NCI-H2029 (cell line): ENCODE results near the gene XYLT2.

Source experiments
- DNase-seq: peaks from one replicate; lab custom pipeline; 2025; lab: John Stamatoyannopoulos, UW

XYLT2 gene

GRCh38 chr17:50348522-50349242 is 2.8 kb downstream of the XYLT2 start:
- DNase-seq: no peak

DNA sequence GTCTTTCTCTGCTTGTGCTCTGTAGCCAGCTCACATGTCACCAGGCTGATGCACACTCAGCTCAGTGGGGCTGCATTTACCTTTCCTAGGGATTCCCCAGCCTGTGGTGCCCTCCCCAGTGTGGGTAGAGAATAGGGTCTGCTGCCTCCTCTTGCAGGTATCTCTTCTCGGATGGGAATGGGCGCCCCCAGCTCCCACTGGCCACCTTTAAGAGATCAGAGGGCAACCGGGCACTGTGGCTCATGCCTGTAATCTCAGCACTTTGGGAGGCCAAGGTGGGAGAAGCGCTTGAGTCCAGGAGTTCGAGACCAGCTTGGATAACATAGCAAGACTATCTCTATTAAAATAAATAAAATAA is 3.3 kb downstream of the XYLT2 start:
- no peak for DNase-seq

- no peak for DNase-seq
Measured at GRCh38 chr17:50350733-50351132, 4.8 kb downstream of the XYLT2 start.

DNA sequence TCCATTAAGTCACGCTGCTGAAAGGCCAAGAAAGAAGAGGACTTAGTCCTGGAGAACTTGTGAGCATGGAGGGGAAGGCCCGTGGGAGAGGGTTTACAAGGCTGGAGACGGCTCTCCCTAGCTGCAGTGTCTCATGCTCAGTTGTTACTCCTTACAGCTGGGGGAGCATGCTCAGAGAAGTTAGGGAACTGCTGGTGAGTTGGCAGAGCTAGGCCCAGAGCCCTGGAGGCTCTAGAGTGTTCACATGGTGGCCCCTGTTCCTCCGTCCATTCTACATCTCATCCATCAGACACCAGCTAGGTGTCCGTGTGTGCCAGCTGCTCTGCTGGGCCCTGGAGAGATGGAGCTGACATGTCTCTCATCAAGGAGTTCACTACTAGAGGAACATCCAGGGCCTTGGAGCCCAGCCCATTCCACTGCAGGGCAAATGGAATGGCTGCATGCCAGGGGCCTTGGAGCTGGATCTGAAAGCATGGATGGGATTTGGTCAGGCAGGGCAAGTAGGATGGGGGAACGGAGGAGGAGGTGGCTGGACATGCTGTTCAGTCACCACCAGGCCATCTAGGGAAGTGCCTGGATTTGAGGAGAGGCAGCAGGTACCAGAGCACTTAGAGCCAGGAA is 6.3 kb downstream of the XYLT2 start:
- DNase-seq: no peak

DNA sequence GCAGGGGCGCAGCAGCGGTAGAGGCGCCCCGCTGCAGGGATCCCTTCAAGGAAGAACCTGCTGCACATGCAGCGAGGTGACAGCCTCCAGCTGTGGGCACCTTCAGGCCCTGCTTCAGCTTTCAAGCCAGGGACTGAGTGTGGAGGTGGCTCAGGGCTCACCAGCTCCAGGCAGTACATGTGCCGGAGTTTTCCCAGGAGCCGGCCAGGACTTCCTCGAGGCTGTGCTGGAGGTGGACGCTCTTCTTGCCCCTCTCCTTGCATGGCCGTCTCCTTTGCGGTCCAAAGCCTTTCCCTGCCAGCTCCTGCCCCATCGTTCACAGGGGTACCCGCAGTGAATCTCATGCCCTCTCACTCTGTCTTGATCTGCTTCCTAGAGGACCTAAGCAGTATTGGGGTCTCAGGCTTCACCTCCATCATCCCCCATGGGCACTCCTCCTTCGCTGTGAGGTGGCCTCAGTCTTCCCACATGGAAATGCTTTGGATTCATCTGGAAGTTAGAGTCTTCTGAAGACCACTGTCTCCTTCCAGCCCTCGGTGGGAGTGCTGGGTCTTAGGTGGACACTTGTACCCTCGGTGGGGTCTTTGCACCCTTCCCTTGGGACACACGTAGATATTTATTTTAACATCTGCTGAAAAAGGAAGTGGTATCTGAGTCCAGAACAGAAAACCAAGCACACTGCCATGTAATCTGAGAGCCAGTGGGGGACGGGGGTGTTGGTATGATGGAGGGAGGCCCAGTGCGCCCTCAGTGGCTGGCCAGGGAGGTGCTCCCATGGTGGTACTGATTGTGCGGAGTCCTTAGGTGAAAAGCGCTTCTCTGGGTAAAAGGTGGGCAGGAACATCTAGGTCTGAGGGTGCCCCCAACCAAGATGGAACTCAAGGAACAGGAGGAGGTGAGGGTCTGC is 7.0 kb downstream of the XYLT2 start:
- DNase-seq: no peak

DNA sequence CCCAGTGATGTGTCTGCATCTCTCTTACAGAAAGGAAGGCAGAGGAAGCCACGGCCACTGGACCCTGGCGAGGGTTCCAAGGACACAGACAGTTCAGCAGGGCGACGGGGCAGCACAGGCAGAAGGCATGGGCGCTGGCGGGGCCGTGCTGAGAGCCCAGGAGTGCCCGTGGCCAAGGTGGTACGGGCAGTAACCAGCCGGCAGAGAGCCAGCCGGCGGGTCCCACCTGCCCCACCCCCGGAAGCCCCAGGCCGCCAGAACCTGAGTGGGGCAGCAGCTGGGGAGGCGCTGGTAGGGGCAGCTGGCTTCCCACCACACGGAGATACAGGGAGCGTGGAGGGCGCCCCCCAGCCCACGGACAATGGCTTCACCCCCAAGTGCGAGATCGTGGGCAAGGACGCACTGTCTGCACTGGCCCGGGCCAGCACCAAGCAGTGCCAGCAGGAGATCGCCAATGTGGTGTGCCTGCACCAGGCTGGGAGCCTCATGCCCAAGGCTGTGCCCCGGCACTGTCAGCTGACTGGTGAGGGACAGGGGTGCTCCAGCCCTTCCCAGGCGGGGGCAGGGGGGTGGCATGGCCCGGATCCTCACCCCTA is 7.8 kb downstream of the XYLT2 start:
- no peak for DNase-seq

- no peak for DNase-seq
Measured at GRCh38 chr17:50354198-50354597, 8.3 kb downstream of the XYLT2 start.

- no peak for DNase-seq
Measured at GRCh38 chr17:50354776-50355175, 8.8 kb downstream of the XYLT2 start.

DNA sequence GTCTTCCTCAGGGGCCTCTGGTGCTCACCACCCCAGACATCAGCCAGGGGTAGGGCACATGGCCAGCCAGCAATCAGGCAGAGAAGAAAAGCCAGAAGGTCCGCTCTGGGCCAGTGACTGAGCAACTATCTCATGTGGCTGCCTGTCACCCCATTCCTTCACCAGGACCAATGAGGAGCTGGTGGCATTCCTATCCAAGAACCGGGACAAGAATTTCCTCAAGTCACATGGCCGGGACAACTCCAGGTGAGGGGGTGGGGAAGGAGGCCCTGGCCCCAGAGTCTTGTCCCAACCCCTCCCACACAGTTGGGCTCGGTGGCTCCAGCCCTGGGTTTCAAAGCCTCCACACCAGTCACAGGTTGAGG is 9.4 kb downstream of the XYLT2 start:
- no peak for DNase-seq

GRCh38 chr17:50355701-50356341 is 9.9 kb downstream of the XYLT2 start:
- DNase-seq: no peak

DNA sequence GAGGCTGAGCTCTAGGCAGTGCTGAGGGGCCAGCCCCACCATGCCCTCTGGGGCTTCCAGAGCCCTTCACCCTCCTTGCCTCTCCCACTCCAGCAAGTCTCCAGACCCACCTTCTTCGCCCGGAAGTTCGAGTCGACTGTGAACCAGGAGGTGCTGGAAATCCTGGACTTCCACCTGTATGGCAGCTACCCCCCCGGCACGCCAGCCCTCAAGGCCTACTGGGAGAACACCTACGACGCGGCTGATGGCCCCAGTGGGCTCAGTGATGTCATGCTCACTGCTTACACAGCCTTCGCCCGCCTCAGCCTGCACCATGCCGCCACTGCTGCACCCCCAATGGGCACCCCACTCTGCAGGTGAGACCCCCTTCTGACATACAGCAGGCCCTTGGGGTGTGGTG is 10.5 kb downstream of the XYLT2 start:
- DNase-seq: no peak

DNA sequence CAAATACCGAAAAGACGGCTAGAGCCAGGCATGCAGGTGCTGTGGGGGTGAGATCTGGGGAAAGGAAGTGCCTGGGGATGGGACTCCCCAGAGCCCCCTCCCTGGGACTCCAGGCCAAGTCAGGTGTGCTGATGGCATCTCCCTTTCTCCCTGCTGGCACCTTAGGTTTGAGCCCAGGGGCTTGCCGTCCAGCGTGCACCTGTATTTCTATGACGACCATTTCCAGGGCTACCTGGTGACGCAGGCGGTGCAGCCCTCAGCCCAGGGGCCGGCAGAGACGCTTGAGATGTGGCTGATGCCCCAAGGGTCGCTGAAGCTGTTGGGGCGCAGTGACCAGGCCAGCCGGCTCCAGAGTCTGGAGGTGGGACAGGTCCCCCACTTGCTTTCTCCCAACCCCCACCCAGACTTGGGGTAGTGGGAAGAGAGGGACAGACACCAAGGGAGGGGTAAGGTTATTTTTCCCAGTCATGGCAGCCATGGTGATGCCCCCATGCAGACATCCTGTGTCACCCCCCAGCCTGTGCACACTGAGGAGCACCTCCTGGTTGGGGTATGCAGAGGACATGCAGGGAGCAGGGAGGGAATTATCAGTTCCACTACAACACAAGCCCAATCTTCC is 11.1 kb downstream of the XYLT2 start:
- DNase-seq: no peak

DNA sequence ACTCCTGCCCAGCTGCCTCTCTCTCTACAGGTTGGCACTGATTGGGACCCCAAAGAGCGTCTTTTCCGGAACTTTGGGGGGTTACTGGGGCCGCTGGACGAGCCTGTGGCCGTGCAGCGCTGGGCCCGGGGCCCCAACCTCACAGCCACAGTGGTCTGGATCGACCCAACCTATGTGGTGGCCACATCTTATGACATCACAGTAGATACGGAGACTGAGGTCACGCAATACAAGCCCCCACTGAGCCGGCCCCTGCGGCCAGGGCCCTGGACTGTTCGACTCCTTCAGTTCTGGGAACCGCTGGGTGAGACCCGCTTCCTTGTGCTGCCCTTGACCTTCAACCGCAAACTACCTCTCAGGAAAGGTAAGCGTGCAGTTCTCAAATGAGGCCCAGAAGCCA is 12.3 kb downstream of the XYLT2 start:
- no peak for DNase-seq

DNA sequence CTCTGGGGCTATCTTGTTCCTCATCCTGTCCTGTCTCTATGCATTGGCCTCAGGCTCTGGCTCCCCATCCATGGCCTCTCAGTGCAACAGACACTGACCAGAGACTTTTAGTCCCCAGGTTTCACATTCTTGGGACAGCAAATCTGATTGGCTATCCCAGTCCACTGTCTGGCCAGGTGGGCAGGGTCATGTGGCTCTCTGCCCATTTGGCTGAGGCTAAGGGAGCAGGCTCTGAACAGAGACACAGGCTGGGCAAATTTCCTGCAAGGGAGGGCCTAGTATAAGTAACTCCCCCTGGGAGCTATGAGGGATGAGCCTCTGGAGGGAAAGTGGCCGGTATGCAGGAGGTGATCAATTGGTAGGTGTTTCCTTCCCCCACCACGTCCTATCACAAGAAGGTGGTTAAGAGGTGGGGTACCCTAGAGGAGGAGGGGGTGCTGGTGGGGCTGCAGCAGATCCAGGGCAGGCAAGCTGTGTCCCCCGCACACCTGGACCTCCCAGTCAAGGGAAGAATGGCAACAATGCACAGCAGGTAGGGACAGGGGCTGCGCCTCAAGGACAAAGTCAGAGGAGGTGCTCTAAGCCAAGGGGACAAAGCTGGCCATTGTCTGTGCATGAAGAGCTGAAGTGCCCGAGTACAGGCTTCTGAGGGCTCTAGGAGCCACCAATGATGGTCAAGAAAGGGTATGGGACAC is 13.2 kb downstream of the XYLT2 start:
- no peak for DNase-seq

GRCh38 chr17:50359998-50360461 is 14.1 kb downstream of the XYLT2 start:
- DNase-seq: no peak

DNA sequence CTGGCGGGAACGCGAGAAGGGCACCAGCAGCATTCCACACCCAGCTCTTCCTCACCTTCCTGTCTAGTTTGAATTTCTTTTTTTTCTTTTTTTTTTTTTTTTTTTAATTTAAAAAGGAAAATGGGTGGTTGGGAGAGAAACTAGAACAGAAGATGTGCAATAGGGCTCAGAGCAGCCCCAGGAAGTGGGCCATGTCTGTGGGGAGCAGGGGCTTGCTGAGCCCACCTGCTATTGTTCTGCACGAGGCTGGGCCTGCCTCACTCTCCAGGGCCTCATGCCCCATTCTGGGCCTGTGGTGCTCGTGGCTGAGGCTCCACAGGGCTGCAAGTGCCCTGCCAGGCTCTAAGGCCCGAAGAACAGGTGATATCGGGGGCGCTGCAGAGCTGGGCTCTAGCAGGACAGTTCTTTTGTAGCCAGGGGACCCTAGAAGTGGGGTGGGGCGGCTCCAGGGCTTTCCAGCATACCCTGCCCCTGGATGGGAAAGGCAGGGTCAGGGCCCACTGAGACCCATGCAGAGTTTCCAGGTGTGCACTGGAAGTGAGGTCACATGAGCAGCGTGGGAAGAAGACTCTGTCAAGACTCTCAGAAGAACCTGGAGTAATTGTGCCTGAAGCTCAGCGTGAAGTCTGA is 14.7 kb downstream of the XYLT2 start:
- DNase-seq: no peak

GRCh38 chr17:50361561-50362480 is 15.9 kb downstream of the XYLT2 start:
- DNase-seq: no peak

DNA sequence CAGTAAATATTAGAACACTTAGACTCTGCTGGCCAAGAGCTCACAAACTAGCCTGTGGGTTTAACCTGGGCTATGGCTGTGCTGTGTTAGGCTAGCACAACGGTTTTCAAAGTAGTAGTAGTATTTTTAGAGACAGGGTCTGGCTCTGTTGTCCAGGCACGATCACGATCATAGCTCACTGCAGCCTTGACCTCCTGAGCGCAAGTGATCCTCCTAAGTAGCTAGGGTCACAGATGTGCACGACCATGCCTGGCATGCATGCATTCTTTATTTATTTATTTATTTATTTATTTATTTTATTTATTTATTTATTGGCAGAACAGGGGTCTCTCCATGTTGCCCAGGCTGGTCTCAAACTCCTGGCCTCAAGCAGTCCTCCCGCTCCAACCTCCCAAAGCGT is 16.7 kb downstream of the XYLT2 start:
- DNase-seq: no peak
